Transverse colon (tissue), 4 donors: ENCODE results near the gene SALL1. TPM values are rescaled to one million over a fixed set of nuclear protein-coding genes. Genes with fewer than 3 reads are reported as not detected.

Experiments
- DNase-seq: peaks from one replicate; pipeline ENCODE4 v3.0.0-alpha.2; 2019
- H3K27ac ChIP-seq, 4 donors: fragments of 200-600 bp; sonication (generic); 2 replicates each; pipeline ENCODE4 v1.5.1; 2016 to 2018; ENCODE audit warnings: inconsistent platforms in 4 of 4
- H3K27me3 ChIP-seq: fragments of 200-600 bp; sonication (generic); 2 replicates; pipeline ENCODE4 v1.5.1; 2017; ENCODE audit warnings: inconsistent platforms
- H3K36me3 ChIP-seq, 4 donors: fragments of 200-600 bp; sonication (generic); 2 replicates each; pipeline ENCODE4 v1.5.1; 2017 to 2019; ENCODE audit warnings: inconsistent platforms in 4 of 4
- H3K4me1 ChIP-seq, 4 donors: fragments of 200-600 bp; sonication (generic); 2 replicates each; pipeline ENCODE4 v1.5.1; 2017 to 2020; ENCODE audit warnings: inconsistent platforms in 4 of 4
- H3K4me3 ChIP-seq, 4 donors: fragments of 200-600 bp; sonication (generic); 1 replicate in 1 of 4; 2 replicates in 3 of 4; pipeline versions ENCODE4 v1.5.1 to v1.6.1; 2017 to 2019; ENCODE audit warnings: inconsistent platforms in 4 of 4
- H3K9me3 ChIP-seq, 2 donors: fragments of 200-600 bp; sonication (generic); 2 replicates each; pipeline ENCODE4 v1.5.1; 2017 to 2019; ENCODE audit warnings: inconsistent platforms in 2 of 2
- CTCF ChIP-seq, 5 experiments: fragments of 200-600 bp in 3 of 5; fragments of 450-650 bp in 2 of 5; sonication (generic) in 3 of 5; IDR thresholded peaks; 1 replicate in 2 of 5; 2 replicates in 3 of 5; pipeline ENCODE4 v1.5.1; 2016 to 2017; ENCODE audit warnings: antibody characterized with exemption in 5 of 5, inconsistent platforms in 3 of 5, mild to moderate bottlenecking in 2 of 5, moderate library complexity in 1 of 5
- EP300 ChIP-seq: sonication (generic); formaldehyde crosslinking; IDR thresholded peaks from one replicate; pipeline ENCODE4 v1.6.1; 2017; ENCODE audit warnings: antibody characterized with exemption, low read depth
- POLR2A ChIP-seq: fragments of 450-650 bp; IDR thresholded peaks from one replicate; pipeline ENCODE4 v1.6.1; 2016; ENCODE audit warnings: antibody characterized with exemption, mild to moderate bottlenecking, moderate library complexity
- POLR2AphosphoS5 ChIP-seq, 3 donors: sonication (generic); formaldehyde crosslinking; IDR thresholded peaks; one replicate each; pipeline ENCODE4 v1.6.1; 2016; ENCODE audit warnings: antibody characterized with exemption in 3 of 3
- WGBS, 2 donors: methylation state at CpG; one replicate each; pipeline ENCODE4 v1.1.5; 2018; ENCODE audit warnings: low coverage in 1 of 2; 5-methylcytosine and 5-hydroxymethylcytosine counted together
- in situ Hi-C, 4 donors: fragments of 200-750 bp; cut with MboI; loops; one replicate each; pipeline versions ENCODE4 v1.15.0 to v1.15.1; 2017; ENCODE audit warnings: low sequenced_read_pairs in 3 of 4, low pct_ligation_motif_present in 1 of 4, low pct_unique_long_range_greater_than_20kb in 1 of 4
- intact Hi-C: fragments of 100-400 bp; cut with DNase I; formaldehyde crosslinking; loops from one replicate; pipeline ENCODE4 v1.15.1; 2023; ENCODE audit warnings: low total_unique reads
- total RNA-seq, 4 donors: library from RNA; depleted of rRNA; stranded (reverse); fragments of >200 nt; gene quantifications; one replicate each; pipeline ENCODE4 v1.1.0, GENCODE V29; 2016

SALL1 gene
- total RNA-seq, 4 donors from 2014 or later, result 0.41 to 2.6 (median 1.6) TPM; not detected in 1

DNA sequence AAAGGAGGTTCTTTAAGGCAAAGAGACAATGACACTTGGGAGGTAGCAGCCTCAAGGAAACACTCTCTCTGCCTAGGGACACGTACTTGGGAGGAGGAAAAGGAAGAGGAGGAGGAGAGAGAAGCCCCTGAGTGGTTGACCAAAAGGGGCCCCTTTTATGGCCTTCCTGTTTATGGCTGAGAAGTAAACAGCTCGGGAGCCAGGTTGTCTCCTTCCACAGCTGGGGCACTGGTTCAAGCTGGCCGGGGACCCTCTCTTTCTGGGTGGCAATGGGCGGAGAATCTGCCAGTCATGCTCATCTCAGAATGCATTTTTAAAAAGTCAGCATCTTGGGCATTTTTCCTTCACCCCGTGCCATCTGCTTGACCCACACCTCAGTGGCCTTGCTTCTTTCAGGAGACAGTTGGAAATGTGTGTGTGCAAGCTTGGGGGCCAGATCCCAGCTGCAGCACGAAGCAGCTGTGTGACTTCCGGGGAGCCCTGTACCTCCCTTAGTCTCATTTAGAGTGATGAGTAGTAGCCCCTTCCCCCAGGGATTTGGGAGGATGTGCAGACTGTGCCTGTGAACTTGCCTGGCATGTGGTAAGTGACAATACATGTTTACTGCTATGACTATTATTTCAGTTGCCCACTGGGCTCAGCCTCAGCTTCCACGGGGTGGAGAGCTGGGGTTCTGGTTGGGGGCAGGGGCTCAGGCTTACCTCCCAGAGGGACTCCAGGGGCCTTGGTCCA, 33.8 kb upstream of the SALL1 start:
- no peak for DNase-seq
- in situ Hi-C loops, result no loop called here

GRCh38 chr16:51181503-51181811, 30.4 kb upstream of the SALL1 start:
- in situ Hi-C loops, result no loop called here
- no peak for DNase-seq

More for the DNA sequence above, 33.8 kb upstream of the SALL1 start:
- TF ChIP-seq CTCF (IDR thresholded peaks at IDR 0.05), result no peak
- Histone ChIP-seq H3K9me3 (no peaks in the 10 kb centered on the region), H3K27ac (no peak overlapping the region), H3K27me3 (no peaks in the 10 kb centered on the region), H3K4me1 (no peaks in the 10 kb centered on the region), H3K36me3 (no peaks in the 10 kb centered on the region), H3K4me3 (no peak overlapping the region)
- intact Hi-C loops, result no loop called here
- 0 to 11% methylated on average over 1 to 8 of the region's 8 CpGs for WGBS, 2 donors

DNA sequence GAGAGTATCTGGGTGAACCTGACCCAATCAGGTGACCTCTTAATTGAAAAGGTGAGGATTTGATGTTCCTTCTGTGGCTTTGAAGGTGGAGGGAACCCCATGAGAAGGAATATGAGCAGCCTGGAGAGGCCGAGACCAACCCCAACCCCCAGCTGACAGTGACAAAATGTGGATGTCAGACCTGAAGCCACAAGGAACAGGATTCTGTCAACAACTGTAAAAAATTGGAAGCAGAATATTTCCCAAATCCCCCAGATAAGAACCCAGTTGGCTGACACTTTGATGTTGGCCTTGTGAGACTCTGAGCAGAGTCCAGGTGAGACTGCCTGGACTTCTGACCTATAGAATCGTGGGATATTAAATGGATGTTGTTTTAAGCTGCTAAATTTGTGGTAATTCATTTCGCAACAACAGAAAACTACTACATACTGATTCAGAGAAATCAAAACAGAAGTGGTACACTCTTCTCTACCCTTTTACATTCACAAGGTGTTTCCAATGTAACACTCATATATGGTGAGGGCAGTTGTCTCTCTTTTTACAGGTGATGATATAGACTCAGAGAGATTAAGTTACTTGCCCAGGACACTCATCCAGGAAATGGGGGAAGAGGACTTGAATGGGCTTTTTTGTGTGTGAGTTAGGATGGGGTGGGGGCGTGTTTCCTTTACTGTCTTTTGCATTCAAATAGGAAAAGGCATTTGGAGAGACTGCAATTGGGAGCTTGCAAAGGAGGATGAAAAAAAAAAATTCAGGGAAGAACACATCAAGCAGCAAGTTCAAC, 29.8 kb upstream of the SALL1 start:
- H3K27me3 ChIP-seq, result no peaks in the 10 kb centered on the region
- TF ChIP-seq CTCF (IDR thresholded peaks at IDR 0.05) (no peak), EP300 (no peak)
- DNase-seq, result no peak
- in situ Hi-C loops (no loop called here), intact Hi-C loops (loop anchor here (1.0 kb wide), 1 partner anchor 33 kb away; no protein-coding TSS in a partner anchor)
- WGBS, 2 donors, result 52 to 53% methylated on average over 4 of the region's 4 CpGs
- H3K4me1 ChIP-seq, result no peaks in the 10 kb centered on the region
- H3K27ac ChIP-seq, result no peak overlapping the region
- H3K4me3 ChIP-seq, result no peak overlapping the region
- no peaks in the 10 kb centered on the region for H3K36me3 ChIP-seq
- no peaks in the 10 kb centered on the region for H3K9me3 ChIP-seq

More at GRCh38 chr16:51181503-51181811, 30.4 kb upstream of the SALL1 start:
- no peak overlapping the region for H3K27ac ChIP-seq
- TF ChIP-seq POLR2AphosphoS5 (IDR thresholded peaks at IDR 0.05), result no peak
- no peak for TF ChIP-seq CTCF (IDR thresholded peaks at IDR 0.05)
- no peak for TF ChIP-seq POLR2A
- TF ChIP-seq EP300, result no peak
- H3K27me3 ChIP-seq, result no peaks in the 10 kb centered on the region
- H3K4me1 ChIP-seq, result no peaks in the 10 kb centered on the region
- H3K4me3 ChIP-seq, result no peak overlapping the region
- no peaks in the 10 kb centered on the region for H3K36me3 ChIP-seq
- H3K9me3 ChIP-seq, result no peaks in the 10 kb centered on the region
- 49% methylated on average over 4 of the region's 4 CpGs; no CpG with 5 or more reads in 1 of the 2 donors for WGBS, 2 donors
- intact Hi-C loops, result loop anchor here (1.0 kb wide), 1 partner anchor 33 kb away; no protein-coding TSS in a partner anchor

DNA sequence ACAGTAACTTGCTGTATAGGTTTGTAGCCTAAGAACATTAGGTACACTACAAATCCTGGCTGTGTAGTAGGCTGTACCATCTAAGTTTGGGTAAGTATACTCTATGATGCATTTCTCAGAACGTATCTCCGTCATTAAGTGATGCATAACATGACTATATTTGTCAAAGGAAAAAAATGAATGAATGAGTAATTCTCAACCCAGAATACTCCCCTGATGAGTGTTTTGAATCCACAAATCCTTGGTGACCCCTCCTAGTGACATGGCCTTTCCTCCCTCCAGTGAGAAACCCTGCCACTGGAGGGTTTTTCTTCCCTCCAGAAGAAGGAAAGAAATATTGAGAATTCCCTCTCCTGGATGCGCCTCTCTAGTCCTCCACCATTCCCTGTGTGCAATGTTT, 24.0 kb upstream of the SALL1 start:
- in situ Hi-C loops (no loop called here), intact Hi-C loops (no loop called here)
- Histone ChIP-seq H3K36me3 (no peaks in the 10 kb centered on the region), H3K4me3 (no peak overlapping the region), H3K27ac (no peak overlapping the region), H3K4me1 (no peaks in the 10 kb centered on the region), H3K27me3 (no peaks in the 10 kb centered on the region), H3K9me3 (no peaks in the 10 kb centered on the region)
- TF ChIP-seq CTCF (IDR thresholded peaks at IDR 0.05) (no peak), POLR2AphosphoS5 (IDR thresholded peaks at IDR 0.05) (no peak), POLR2A (no peak), EP300 (no peak)
- no peak for DNase-seq
- 79 to 91% methylated on average over 2 to 3 of the region's 3 CpGs for WGBS, 2 donors
